H9 (cell line): ENCODE results near the gene RPL38. TPM values are rescaled to one million over a fixed set of nuclear protein-coding genes. Genes with fewer than 3 reads are reported as not detected.

Source experiments
- DNase-seq: peaks from one replicate; pipeline ENCODE4 v3.0.0-alpha.2; 2017
- H2AFZ ChIP-seq: one replicate; pipeline ENCODE4 v1.6.1; 2013; ENCODE audit warnings: mild to moderate bottlenecking, low read length, control low read depth, moderate library complexity
- H2AK5ac ChIP-seq: 2 replicates; pipeline ENCODE4 v1.6.1; 2013; ENCODE audit warnings: low read length, control low read depth, mixed read lengths; ENCODE audit not compliant: insufficient read length
- H2BK120ac ChIP-seq: one replicate; pipeline ENCODE4 v1.6.1; 2013; ENCODE audit warnings: low read depth, mild to moderate bottlenecking, low read length, control low read depth, inconsistent platforms; ENCODE audit not compliant: poor library complexity, severe bottlenecking
- H2BK12ac ChIP-seq: 2 replicates; pipeline ENCODE4 v1.6.1; 2013; ENCODE audit warnings: low read length, control low read depth, mixed read lengths, low read depth; ENCODE audit not compliant: insufficient read length
- H2BK15ac ChIP-seq: 2 replicates; pipeline ENCODE4 v1.6.1; 2013; ENCODE audit warnings: low read depth, low read length, control low read depth
- H2BK20ac ChIP-seq: one replicate; pipeline ENCODE4 v1.6.1; 2013; ENCODE audit warnings: low read depth, mild to moderate bottlenecking, low read length, control low read depth, inconsistent platforms; ENCODE audit not compliant: poor library complexity, severe bottlenecking
- H2BK5ac ChIP-seq: 2 replicates; pipeline ENCODE4 v1.6.1; 2013; ENCODE audit warnings: low read length, control low read depth, mixed read lengths; ENCODE audit not compliant: insufficient read length
- H3K14ac ChIP-seq: 2 replicates; pipeline ENCODE4 v1.6.1; 2013; ENCODE audit warnings: low read length, control low read depth; ENCODE audit not compliant: insufficient read depth
- H3K18ac ChIP-seq: 2 replicates; pipeline ENCODE4 v1.6.1; 2013; ENCODE audit warnings: low read depth, mild to moderate bottlenecking, mixed read lengths, low read length, control low read depth; ENCODE audit not compliant: insufficient read length
- H3K23ac ChIP-seq: 2 replicates; pipeline ENCODE4 v1.6.1; 2013; ENCODE audit warnings: low read length, control low read depth, mixed read lengths, low read depth; ENCODE audit not compliant: insufficient read length
- H3K23me2 ChIP-seq: 2 replicates; pipeline ENCODE4 v1.6.1; 2013; ENCODE audit warnings: low read depth, mild to moderate bottlenecking, mixed read lengths, low read length, control low read depth; ENCODE audit not compliant: insufficient read length, poor library complexity, severe bottlenecking
- H3K27ac ChIP-seq: 2 replicates; pipeline ENCODE4 v1.5.1; 2013; ENCODE audit warnings: low read length, control low read depth, mixed read lengths, low read depth; ENCODE audit not compliant: insufficient read length
- H3K27me3 ChIP-seq: 2 replicates; pipeline ENCODE4 v1.6.1; 2013; ENCODE audit warnings: low read length, control low read depth, inconsistent platforms; ENCODE audit not compliant: insufficient read depth
- H3K4ac ChIP-seq: 2 replicates; pipeline ENCODE4 v1.6.1; 2013; ENCODE audit warnings: low read depth, mild to moderate bottlenecking, control low read depth, inconsistent platforms, low read length, moderate library complexity
- H3K4me1 ChIP-seq: 2 replicates; pipeline ENCODE4 v1.6.1; 2013; ENCODE audit warnings: low read length, control low read depth, inconsistent platforms; ENCODE audit not compliant: insufficient read depth
- H3K4me2 ChIP-seq: 2 replicates; pipeline ENCODE4 v1.6.1; 2013; ENCODE audit warnings: low read length, control low read depth, mixed read lengths; ENCODE audit not compliant: insufficient read length, insufficient read depth
- H3K56ac ChIP-seq: 2 replicates; pipeline ENCODE4 v1.6.1; 2013; ENCODE audit warnings: low read depth, mild to moderate bottlenecking, mixed read lengths, low read length, control low read depth; ENCODE audit not compliant: insufficient read length
- H3K79me1 ChIP-seq: 2 replicates; pipeline ENCODE4 v1.6.1; 2013; ENCODE audit warnings: low read depth, mild to moderate bottlenecking, moderate library complexity, low read length, control low read depth, inconsistent platforms; ENCODE audit not compliant: insufficient read depth, poor library complexity, severe bottlenecking
- H3K79me2 ChIP-seq: 2 replicates; pipeline ENCODE4 v1.6.1; 2013; ENCODE audit warnings: low read length, control low read depth, inconsistent platforms; ENCODE audit not compliant: insufficient read depth
- H3K9ac ChIP-seq: 2 replicates; pipeline ENCODE4 v1.6.1; 2013; ENCODE audit warnings: low read length, control low read depth, mixed read lengths; ENCODE audit not compliant: insufficient read length; ENCODE audit errors: extremely low read depth
- H3K9me3 ChIP-seq: one replicate; pipeline ENCODE4 v1.6.1; 2013; ENCODE audit warnings: low read depth, low read length, inconsistent platforms; ENCODE audit not compliant: control insufficient read depth
- H3T11ph ChIP-seq: one replicate; pipeline ENCODE4 v1.6.1; 2013; ENCODE audit warnings: mild to moderate bottlenecking, low read length, control low read depth, inconsistent platforms
- H4K20me1 ChIP-seq: one replicate; pipeline ENCODE4 v1.6.1; 2013; ENCODE audit not compliant: control insufficient read depth, insufficient read length, insufficient read depth
- H4K5ac ChIP-seq: 2 replicates; pipeline ENCODE4 v1.6.1; 2013; ENCODE audit warnings: low read depth, mild to moderate bottlenecking, mixed read lengths, low read length, control low read depth; ENCODE audit not compliant: insufficient read length
- H4K8ac ChIP-seq: replicated peaks from 2 replicates; pipeline ENCODE4 v1.6.1; 2013; ENCODE audit warnings: low read length, control low read depth, mixed read lengths, low read depth; ENCODE audit not compliant: insufficient read length
- H4K91ac ChIP-seq: 2 replicates; pipeline ENCODE4 v1.6.1; 2013; ENCODE audit warnings: low read depth, mild to moderate bottlenecking, moderate library complexity, mixed read lengths, low read length, control low read depth; ENCODE audit not compliant: insufficient read length
- H3K27ac Mint-ChIP-seq, 3 experiments: 2 replicates in 2 of 3; 3 replicates in 1 of 3; pipeline ENCODE4 v1.8.0; 2020 to 2021; ENCODE audit warnings: mixed read lengths in 3 of 3, mild to moderate bottlenecking in 1 of 3, moderate library complexity in 1 of 3
- H3K27me3 Mint-ChIP-seq: 2 replicates; pipeline ENCODE4 v1.8.0; 2021; ENCODE audit warnings: low read depth, mild to moderate bottlenecking, moderate library complexity, mixed read lengths
- H3K36me3 Mint-ChIP-seq, 3 experiments: 2 replicates in 2 of 3; 3 replicates in 1 of 3; pipeline ENCODE4 v1.8.0; 2020 to 2021; ENCODE audit warnings: low read depth in 3 of 3, mixed read lengths in 3 of 3; ENCODE audit not compliant: insufficient read depth in 1 of 3
- H3K4me1 Mint-ChIP-seq, 2 experiments: 2 replicates each; pipeline ENCODE4 v1.8.0; 2020; ENCODE audit warnings: mixed read lengths in 2 of 2
- H3K4me3 Mint-ChIP-seq, 2 experiments: 2 replicates in 1 of 2; 3 replicates in 1 of 2; pipeline ENCODE4 v1.8.0; 2020 to 2021; ENCODE audit warnings: mild to moderate bottlenecking in 2 of 2, mixed read lengths in 2 of 2, moderate library complexity in 1 of 2
- H3K9me3 Mint-ChIP-seq, 2 experiments: 2 replicates in 1 of 2; 3 replicates in 1 of 2; pipeline ENCODE4 v1.8.0; 2020; ENCODE audit warnings: mild to moderate bottlenecking in 2 of 2, mixed read lengths in 2 of 2, moderate library complexity in 1 of 2
- WGBS: extraction: QIAGEN DNeasy Blood & Tissue Kit; methylation state at CpG from one replicate; pipeline ENCODE4 v1.1.7; 2013; ENCODE audit warnings: missing lambda C conversion rate, low lambda C conversion rate, mixed read lengths; ENCODE audit not compliant: insufficient read length; ENCODE audit errors: extremely low coverage; 5-methylcytosine and 5-hydroxymethylcytosine counted together
- total RNA-seq: library from RNA; stranded (reverse); gene quantifications from 2 replicates; pipeline ENCODE4 v1.2.1, GENCODE V29; 2021
- TF ChIP-seq, protein P1 (sequence below): fragments of 200-600 bp; sonication (generic); conservative IDR thresholded peaks from 3 replicates; pipeline ENCODE4 v1.8.0; 2021; ENCODE audit warnings: antibody characterized with exemption, mild to moderate bottlenecking

RPL38 gene
- total RNA-seq, 1 experiment from 2014 or later, result 1,358 TPM

DNA sequence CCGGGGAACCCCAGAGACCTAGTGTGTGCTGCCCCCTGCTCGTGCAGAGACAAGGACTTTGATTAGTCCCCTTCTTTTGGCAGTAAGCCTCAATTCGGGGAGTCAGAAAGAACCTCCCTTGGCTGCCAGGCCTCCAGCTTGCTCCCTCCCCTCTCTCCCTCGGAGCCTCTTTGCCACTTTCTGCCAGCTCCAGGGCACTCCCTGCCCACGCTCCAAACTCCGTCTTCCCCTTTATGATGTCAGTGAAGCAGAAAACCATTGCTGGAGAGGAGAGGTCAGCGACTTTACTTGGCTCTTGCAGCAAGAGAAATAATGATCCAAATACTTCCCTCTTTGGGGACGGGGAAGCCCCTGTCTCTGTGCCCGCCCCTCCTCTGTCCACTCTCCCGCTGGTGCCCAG, 38.0 kb downstream of the RPL38 start:
- H2BK5ac ChIP-seq, result no peak overlapping the region
- no peak overlapping the region for H3K9ac ChIP-seq
- TF ChIP-seq, protein P1, sequence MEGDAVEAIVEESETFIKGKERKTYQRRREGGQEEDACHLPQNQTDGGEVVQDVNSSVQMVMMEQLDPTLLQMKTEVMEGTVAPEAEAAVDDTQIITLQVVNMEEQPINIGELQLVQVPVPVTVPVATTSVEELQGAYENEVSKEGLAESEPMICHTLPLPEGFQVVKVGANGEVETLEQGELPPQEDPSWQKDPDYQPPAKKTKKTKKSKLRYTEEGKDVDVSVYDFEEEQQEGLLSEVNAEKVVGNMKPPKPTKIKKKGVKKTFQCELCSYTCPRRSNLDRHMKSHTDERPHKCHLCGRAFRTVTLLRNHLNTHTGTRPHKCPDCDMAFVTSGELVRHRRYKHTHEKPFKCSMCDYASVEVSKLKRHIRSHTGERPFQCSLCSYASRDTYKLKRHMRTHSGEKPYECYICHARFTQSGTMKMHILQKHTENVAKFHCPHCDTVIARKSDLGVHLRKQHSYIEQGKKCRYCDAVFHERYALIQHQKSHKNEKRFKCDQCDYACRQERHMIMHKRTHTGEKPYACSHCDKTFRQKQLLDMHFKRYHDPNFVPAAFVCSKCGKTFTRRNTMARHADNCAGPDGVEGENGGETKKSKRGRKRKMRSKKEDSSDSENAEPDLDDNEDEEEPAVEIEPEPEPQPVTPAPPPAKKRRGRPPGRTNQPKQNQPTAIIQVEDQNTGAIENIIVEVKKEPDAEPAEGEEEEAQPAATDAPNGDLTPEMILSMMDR, result no peak
- H3K79me1 ChIP-seq, result no peaks in the 10 kb centered on the region
- H3T11ph ChIP-seq, result no peak overlapping the region
- H3K4me1 ChIP-seq, result peaks cover 2% of the 10 kb centered on the region
- no peak overlapping the region for H3K56ac ChIP-seq
- WGBS, result no CpG with 5 or more reads among the region's 10 CpGs
- no peak overlapping the region for H3K14ac ChIP-seq
- no peaks in the 10 kb centered on the region for H3K9me3 ChIP-seq
- H3K18ac ChIP-seq, result no peak overlapping the region
- H3K79me2 ChIP-seq, result no peaks in the 10 kb centered on the region
- no peaks in the 10 kb centered on the region for H3K27me3 ChIP-seq
- H3K27me3 Mint-ChIP-seq, result peaks cover 20% of the 10 kb centered on the region
- DNase-seq, result no peak
- no peak overlapping the region for H4K91ac ChIP-seq
- no peaks in the 10 kb centered on the region for H4K20me1 ChIP-seq
- H4K8ac ChIP-seq, result no peak overlapping the region
- H3K36me3 Mint-ChIP-seq, result peaks cover 0 to 7% (median 5%) of the 10 kb centered on the region in 3 experiments; a peak in 4 of 7 replicates
- no peak overlapping the region for H3K27ac ChIP-seq
- H3K23ac ChIP-seq, result no peak overlapping the region
- peaks cover 33 to 49% of the 10 kb centered on the region in 2 experiments for H3K4me1 Mint-ChIP-seq
- H3K23me2 ChIP-seq, result peaks cover 4% of the 10 kb centered on the region
- H3K4me2 ChIP-seq, result no peak overlapping the region
- no peak overlapping the region for H2AK5ac ChIP-seq
- no peak overlapping the region for H2AFZ ChIP-seq
- no peak overlapping the region; a peak in 1 of 7 replicates for H3K27ac Mint-ChIP-seq
- no peak overlapping the region for H3K4ac ChIP-seq
- no peak overlapping the region for H2BK12ac ChIP-seq
- H2BK120ac ChIP-seq, result no peak overlapping the region
- H3K9me3 Mint-ChIP-seq, result peaks cover 4 to 5% of the 10 kb centered on the region in 2 experiments
- H3K4me3 Mint-ChIP-seq, result no peak overlapping the region
- H2BK15ac ChIP-seq, result no peak overlapping the region
- no peak overlapping the region for H2BK20ac ChIP-seq
- H4K5ac ChIP-seq, result no peak overlapping the region
